Heart left ventricle (tissue), 13 donors: ENCODE results near the gene SPINK8.
"Not testable (repeated sequence)": the region's sequence is repeated elsewhere in the genome, so short reads cannot be mapped to it uniquely, and the experiment has no call there.

Experiments
- CTCF ChIP-seq, 12 donors: fragments of 200-600 bp; sonication (generic) in 4 of 12; IDR thresholded peaks; one replicate each; pipeline versions ENCODE4 v1.5.0 to v1.8.0; 2018 to 2022; ENCODE audit warnings: antibody characterized with exemption in 12 of 12, mild to moderate bottlenecking in 5 of 12
- POLR2A ChIP-seq, 2 donors: fragments of 450-650 bp; IDR thresholded peaks; one replicate each; pipeline ENCODE4 v1.6.1; 2017; ENCODE audit warnings: antibody characterized with exemption in 2 of 2, mild to moderate bottlenecking in 2 of 2, moderate library complexity in 2 of 2
- donor health status: ischemic (EF 13 %, LVEDD 7.1; RV severe dilation, severe dysfunction).
- donor health status: DM: no; HTN: yes; CAD: no.
- donor health status: DM: no; HTN: no; CAD: no.
- donor health status: ischemic (EF 25% LVEDD 6.9; RV normal size, moderate dysfunction).
- donor health status: ischemic (EF 25% LVEDD 5.7; RV mildly dilated, moderate dysfunction).
- donor health status: ischemic (EF 35%, LVEDD 5.7; RV mildly dilated, moderate dysfunction).
- donor health status: nonischemic (EF 11% LVEDD 7.7; RV severe dilation, severe dysfunction).
- donor health status: DM: yes; HTN: yes; CAD: no.
- donor health status: PGD.
- donor health status: ischemic (EF 29% LVEDD 5.4; RV normal size, mild dysfunction).
- donor health status: nonischemic (EF 23%, LVEDD 6.1; RV moderate dilation, normal function).

DNA sequence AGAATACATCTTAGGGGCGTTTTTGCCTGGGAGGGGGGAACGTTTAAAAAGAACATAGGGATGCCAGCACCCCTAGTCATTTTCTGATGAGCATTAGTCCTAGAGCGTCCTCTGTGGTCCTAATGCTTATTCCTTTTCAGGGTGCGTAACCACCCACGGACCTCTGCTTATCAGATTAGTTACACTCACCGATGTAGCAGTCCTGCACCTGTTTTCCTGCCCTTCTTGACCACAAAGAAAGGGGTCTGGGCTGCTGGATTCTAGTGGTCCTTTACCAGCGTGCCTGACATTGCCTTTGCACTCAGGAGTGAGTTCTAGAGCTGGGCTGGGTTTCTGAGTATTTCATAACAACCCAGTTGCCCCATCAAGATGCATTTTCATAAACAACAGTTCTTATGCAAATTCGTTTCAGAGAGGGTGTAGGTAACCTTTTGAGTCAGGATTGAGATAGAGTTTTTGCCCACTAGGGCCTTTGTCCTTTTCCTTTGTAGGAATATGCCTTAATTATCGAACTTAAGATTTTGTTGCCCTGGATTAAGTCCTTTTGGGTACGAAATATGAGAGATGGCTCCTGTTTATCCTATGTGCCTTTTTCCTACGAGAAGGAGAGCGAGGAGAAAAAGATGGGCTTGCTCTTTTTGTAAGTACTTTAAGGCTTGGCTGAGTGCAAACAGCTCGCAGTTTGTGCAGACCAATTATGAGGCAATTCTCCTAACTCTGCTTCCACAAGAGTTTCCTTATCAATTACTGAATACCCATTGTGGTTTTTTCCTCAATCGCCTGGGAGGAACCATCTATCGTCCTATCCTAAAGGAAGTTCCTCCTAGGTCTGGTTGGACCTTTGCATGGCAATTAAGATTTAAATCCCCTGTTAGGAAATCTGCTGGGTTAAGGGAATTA is at the start of gene SPINK8:
- TF ChIP-seq CTCF, POLR2A (IDR thresholded peaks at IDR 0.05): not testable (repeated sequence)
